H9 (cell line): ENCODE measurements around the gene MAP1B. TPM values are rescaled to one million over a fixed set of nuclear protein-coding genes. Genes with fewer than 3 reads are reported as not detected.
A peak's percentile ranks its signal among the peaks of the same experiment; 100 is the strongest.

ENCODE experiments used
- DNase-seq: peaks from one replicate; pipeline ENCODE4 v3.0.0-alpha.2; 2017
- H2AFZ ChIP-seq: one replicate; pipeline ENCODE4 v1.6.1; 2013; ENCODE audit warnings: mild to moderate bottlenecking, low read length, control low read depth, moderate library complexity
- H2AK5ac ChIP-seq: 2 replicates; pipeline ENCODE4 v1.6.1; 2013; ENCODE audit warnings: low read length, control low read depth, mixed read lengths; ENCODE audit not compliant: insufficient read length
- H2BK120ac ChIP-seq: one replicate; pipeline ENCODE4 v1.6.1; 2013; ENCODE audit warnings: low read depth, mild to moderate bottlenecking, low read length, control low read depth, inconsistent platforms; ENCODE audit not compliant: poor library complexity, severe bottlenecking
- H2BK12ac ChIP-seq: 2 replicates; pipeline ENCODE4 v1.6.1; 2013; ENCODE audit warnings: low read length, control low read depth, mixed read lengths, low read depth; ENCODE audit not compliant: insufficient read length
- H2BK15ac ChIP-seq: 2 replicates; pipeline ENCODE4 v1.6.1; 2013; ENCODE audit warnings: low read depth, low read length, control low read depth
- H2BK20ac ChIP-seq: one replicate; pipeline ENCODE4 v1.6.1; 2013; ENCODE audit warnings: low read depth, mild to moderate bottlenecking, low read length, control low read depth, inconsistent platforms; ENCODE audit not compliant: poor library complexity, severe bottlenecking
- H2BK5ac ChIP-seq: 2 replicates; pipeline ENCODE4 v1.6.1; 2013; ENCODE audit warnings: low read length, control low read depth, mixed read lengths; ENCODE audit not compliant: insufficient read length
- H3K14ac ChIP-seq: 2 replicates; pipeline ENCODE4 v1.6.1; 2013; ENCODE audit warnings: low read length, control low read depth; ENCODE audit not compliant: insufficient read depth
- H3K18ac ChIP-seq: 2 replicates; pipeline ENCODE4 v1.6.1; 2013; ENCODE audit warnings: low read depth, mild to moderate bottlenecking, mixed read lengths, low read length, control low read depth; ENCODE audit not compliant: insufficient read length
- H3K23ac ChIP-seq: 2 replicates; pipeline ENCODE4 v1.6.1; 2013; ENCODE audit warnings: low read length, control low read depth, mixed read lengths, low read depth; ENCODE audit not compliant: insufficient read length
- H3K23me2 ChIP-seq: 2 replicates; pipeline ENCODE4 v1.6.1; 2013; ENCODE audit warnings: low read depth, mild to moderate bottlenecking, mixed read lengths, low read length, control low read depth; ENCODE audit not compliant: insufficient read length, poor library complexity, severe bottlenecking
- H3K27ac ChIP-seq: 2 replicates; pipeline ENCODE4 v1.5.1; 2013; ENCODE audit warnings: low read length, control low read depth, mixed read lengths, low read depth; ENCODE audit not compliant: insufficient read length
- H3K27me3 ChIP-seq: 2 replicates; pipeline ENCODE4 v1.6.1; 2013; ENCODE audit warnings: low read length, control low read depth, inconsistent platforms; ENCODE audit not compliant: insufficient read depth
- H3K4ac ChIP-seq: 2 replicates; pipeline ENCODE4 v1.6.1; 2013; ENCODE audit warnings: low read depth, mild to moderate bottlenecking, control low read depth, inconsistent platforms, low read length, moderate library complexity
- H3K4me1 ChIP-seq: 2 replicates; pipeline ENCODE4 v1.6.1; 2013; ENCODE audit warnings: low read length, control low read depth, inconsistent platforms; ENCODE audit not compliant: insufficient read depth
- H3K4me2 ChIP-seq: 2 replicates; pipeline ENCODE4 v1.6.1; 2013; ENCODE audit warnings: low read length, control low read depth, mixed read lengths; ENCODE audit not compliant: insufficient read length, insufficient read depth
- H3K56ac ChIP-seq: 2 replicates; pipeline ENCODE4 v1.6.1; 2013; ENCODE audit warnings: low read depth, mild to moderate bottlenecking, mixed read lengths, low read length, control low read depth; ENCODE audit not compliant: insufficient read length
- H3K79me1 ChIP-seq: 2 replicates; pipeline ENCODE4 v1.6.1; 2013; ENCODE audit warnings: low read depth, mild to moderate bottlenecking, moderate library complexity, low read length, control low read depth, inconsistent platforms; ENCODE audit not compliant: insufficient read depth, poor library complexity, severe bottlenecking
- H3K79me2 ChIP-seq: 2 replicates; pipeline ENCODE4 v1.6.1; 2013; ENCODE audit warnings: low read length, control low read depth, inconsistent platforms; ENCODE audit not compliant: insufficient read depth
- H3K9ac ChIP-seq: 2 replicates; pipeline ENCODE4 v1.6.1; 2013; ENCODE audit warnings: low read length, control low read depth, mixed read lengths; ENCODE audit not compliant: insufficient read length; ENCODE audit errors: extremely low read depth
- H3K9me3 ChIP-seq: one replicate; pipeline ENCODE4 v1.6.1; 2013; ENCODE audit warnings: low read depth, low read length, inconsistent platforms; ENCODE audit not compliant: control insufficient read depth
- H3T11ph ChIP-seq: one replicate; pipeline ENCODE4 v1.6.1; 2013; ENCODE audit warnings: mild to moderate bottlenecking, low read length, control low read depth, inconsistent platforms
- H4K20me1 ChIP-seq: one replicate; pipeline ENCODE4 v1.6.1; 2013; ENCODE audit not compliant: control insufficient read depth, insufficient read length, insufficient read depth
- H4K5ac ChIP-seq: 2 replicates; pipeline ENCODE4 v1.6.1; 2013; ENCODE audit warnings: low read depth, mild to moderate bottlenecking, mixed read lengths, low read length, control low read depth; ENCODE audit not compliant: insufficient read length
- H4K8ac ChIP-seq: replicated peaks from 2 replicates; pipeline ENCODE4 v1.6.1; 2013; ENCODE audit warnings: low read length, control low read depth, mixed read lengths, low read depth; ENCODE audit not compliant: insufficient read length
- H4K91ac ChIP-seq: 2 replicates; pipeline ENCODE4 v1.6.1; 2013; ENCODE audit warnings: low read depth, mild to moderate bottlenecking, moderate library complexity, mixed read lengths, low read length, control low read depth; ENCODE audit not compliant: insufficient read length
- H3K27ac Mint-ChIP-seq, 3 experiments: 2 replicates in 2 of 3; 3 replicates in 1 of 3; pipeline ENCODE4 v1.8.0; 2020 to 2021; ENCODE audit warnings: mixed read lengths in 3 of 3, mild to moderate bottlenecking in 1 of 3, moderate library complexity in 1 of 3
- H3K27me3 Mint-ChIP-seq: 2 replicates; pipeline ENCODE4 v1.8.0; 2021; ENCODE audit warnings: low read depth, mild to moderate bottlenecking, moderate library complexity, mixed read lengths
- H3K36me3 Mint-ChIP-seq, 3 experiments: 2 replicates in 2 of 3; 3 replicates in 1 of 3; pipeline ENCODE4 v1.8.0; 2020 to 2021; ENCODE audit warnings: low read depth in 3 of 3, mixed read lengths in 3 of 3; ENCODE audit not compliant: insufficient read depth in 1 of 3
- H3K4me1 Mint-ChIP-seq, 2 experiments: 2 replicates each; pipeline ENCODE4 v1.8.0; 2020; ENCODE audit warnings: mixed read lengths in 2 of 2
- H3K4me3 Mint-ChIP-seq, 2 experiments: 2 replicates in 1 of 2; 3 replicates in 1 of 2; pipeline ENCODE4 v1.8.0; 2020 to 2021; ENCODE audit warnings: mild to moderate bottlenecking in 2 of 2, mixed read lengths in 2 of 2, moderate library complexity in 1 of 2
- H3K9me3 Mint-ChIP-seq, 2 experiments: 2 replicates in 1 of 2; 3 replicates in 1 of 2; pipeline ENCODE4 v1.8.0; 2020; ENCODE audit warnings: mild to moderate bottlenecking in 2 of 2, mixed read lengths in 2 of 2, moderate library complexity in 1 of 2
- WGBS: extraction: QIAGEN DNeasy Blood & Tissue Kit; methylation state at CpG from one replicate; pipeline ENCODE4 v1.1.7; 2013; ENCODE audit warnings: missing lambda C conversion rate, low lambda C conversion rate, mixed read lengths; ENCODE audit not compliant: insufficient read length; ENCODE audit errors: extremely low coverage; 5-methylcytosine and 5-hydroxymethylcytosine counted together
- total RNA-seq: library from RNA; stranded (reverse); gene quantifications from 2 replicates; pipeline ENCODE4 v1.2.1, GENCODE V29; 2021
- TF ChIP-seq, protein P1 (sequence below): fragments of 200-600 bp; sonication (generic); conservative IDR thresholded peaks from 3 replicates; pipeline ENCODE4 v1.8.0; 2021; ENCODE audit warnings: antibody characterized with exemption, mild to moderate bottlenecking

Gene MAP1B
- total RNA-seq, 1 experiment from 2014 or later = 67.5 TPM

DNA sequence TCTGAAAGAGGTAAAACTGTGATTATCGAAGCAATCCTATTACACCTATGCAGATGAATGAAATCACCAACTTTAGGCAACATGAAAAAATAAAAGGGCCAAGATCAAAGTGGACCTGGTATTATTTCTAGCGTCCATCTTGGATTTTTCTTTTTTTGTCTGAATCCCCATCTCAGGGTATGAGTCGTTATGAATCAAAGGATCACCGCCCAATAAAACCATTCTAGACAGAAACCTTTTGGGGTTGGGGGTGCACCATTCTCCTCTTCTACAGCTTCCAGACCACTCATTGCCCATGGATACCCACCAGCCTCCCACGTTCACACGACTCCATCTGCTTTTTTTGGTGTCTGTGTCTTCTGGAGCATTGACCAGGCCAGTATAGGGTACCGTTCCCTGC, 33.4 kb downstream of the MAP1B start:
- H3K9ac ChIP-seq = no peak overlapping the region
- no peak overlapping the region for H3K14ac ChIP-seq
- no peak overlapping the region for H3K4ac ChIP-seq
- H3K27me3 Mint-ChIP-seq = no peaks in the 10 kb centered on the region
- no peak overlapping the region for H4K5ac ChIP-seq
- H3K27ac Mint-ChIP-seq = peak overlapping the region in 1 of 3 experiments; percentile 21; a peak in 1 of 7 replicates
- H2BK5ac ChIP-seq = no peak overlapping the region
- H3K4me1 Mint-ChIP-seq = peaks cover 19 to 27% of the 10 kb centered on the region in 2 experiments
- no peak overlapping the region for H2BK20ac ChIP-seq
- no peak overlapping the region for H3K56ac ChIP-seq
- no peak overlapping the region for H2AK5ac ChIP-seq
- peaks cover 6% of the 10 kb centered on the region; the same call in 1 of the 2 replicates for H3K4me1 ChIP-seq
- peaks cover 2 to 22% (median 9%) of the 10 kb centered on the region in 3 experiments; a peak in 6 of 7 replicates for H3K36me3 Mint-ChIP-seq
- H2BK15ac ChIP-seq = no peak overlapping the region
- no CpG with 5 or more reads among the region's 7 CpGs for WGBS
- no peak for DNase-seq
- no peak overlapping the region for H3K23ac ChIP-seq
- no peaks in the 10 kb centered on the region for H4K20me1 ChIP-seq
- no peaks in the 10 kb centered on the region for H3K79me1 ChIP-seq
- no peaks in the 10 kb centered on the region for H3K9me3 ChIP-seq
- H3K27me3 ChIP-seq = no peaks in the 10 kb centered on the region
- peaks cover 2% of the 10 kb centered on the region; the same call in 1 of the 2 replicates for H3K79me2 ChIP-seq
- H3K4me3 Mint-ChIP-seq = no peak overlapping the region
- H2BK12ac ChIP-seq = no peak overlapping the region
- H2BK120ac ChIP-seq = no peak overlapping the region
- TF ChIP-seq, protein P1, sequence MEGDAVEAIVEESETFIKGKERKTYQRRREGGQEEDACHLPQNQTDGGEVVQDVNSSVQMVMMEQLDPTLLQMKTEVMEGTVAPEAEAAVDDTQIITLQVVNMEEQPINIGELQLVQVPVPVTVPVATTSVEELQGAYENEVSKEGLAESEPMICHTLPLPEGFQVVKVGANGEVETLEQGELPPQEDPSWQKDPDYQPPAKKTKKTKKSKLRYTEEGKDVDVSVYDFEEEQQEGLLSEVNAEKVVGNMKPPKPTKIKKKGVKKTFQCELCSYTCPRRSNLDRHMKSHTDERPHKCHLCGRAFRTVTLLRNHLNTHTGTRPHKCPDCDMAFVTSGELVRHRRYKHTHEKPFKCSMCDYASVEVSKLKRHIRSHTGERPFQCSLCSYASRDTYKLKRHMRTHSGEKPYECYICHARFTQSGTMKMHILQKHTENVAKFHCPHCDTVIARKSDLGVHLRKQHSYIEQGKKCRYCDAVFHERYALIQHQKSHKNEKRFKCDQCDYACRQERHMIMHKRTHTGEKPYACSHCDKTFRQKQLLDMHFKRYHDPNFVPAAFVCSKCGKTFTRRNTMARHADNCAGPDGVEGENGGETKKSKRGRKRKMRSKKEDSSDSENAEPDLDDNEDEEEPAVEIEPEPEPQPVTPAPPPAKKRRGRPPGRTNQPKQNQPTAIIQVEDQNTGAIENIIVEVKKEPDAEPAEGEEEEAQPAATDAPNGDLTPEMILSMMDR = no peak
- H3K9me3 Mint-ChIP-seq = no peaks in the 10 kb centered on the region
- H2AFZ ChIP-seq = no peak overlapping the region
- no peak overlapping the region for H3K4me2 ChIP-seq
- H3K18ac ChIP-seq = no peak overlapping the region
- no peak overlapping the region for H3T11ph ChIP-seq
- H3K23me2 ChIP-seq = no peaks in the 10 kb centered on the region
- no peak overlapping the region for H4K91ac ChIP-seq
- no peak overlapping the region for H4K8ac ChIP-seq
- no peak overlapping the region for H3K27ac ChIP-seq
